HS-27A (cell line): ENCODE results near the gene MEGF9.
"Not testable (repeated sequence)": the region's sequence is repeated elsewhere in the genome, so short reads cannot be mapped to it uniquely, and the experiment has no call there.

Source experiments
- DNase-seq: peaks from one replicate; pipeline ENCODE4 v3.0.0-alpha.2; 2012; ENCODE audit warnings: low read depth, missing footprints

Gene MEGF9

GRCh38 chr9:120571443-120572257 is 142.6 kb downstream of the MEGF9 start:
- no peak for DNase-seq

GRCh38 chr9:120570296-120570695 is 144.0 kb downstream of the MEGF9 start:
- DNase-seq, result no peak

GRCh38 chr9:120569556-120569955 is 144.7 kb downstream of the MEGF9 start:
- no peak for DNase-seq

- no peak for DNase-seq
Observed at GRCh38 chr9:120568816-120569215, 145.5 kb downstream of the MEGF9 start.

- DNase-seq, result no peak
Observed at GRCh38 chr9:120567874-120568273, 146.4 kb downstream of the MEGF9 start.

- DNase-seq, result no peak
Observed at GRCh38 chr9:120567081-120567480, 147.2 kb downstream of the MEGF9 start.

GRCh38 chr9:120564589-120564988 is 149.7 kb downstream of the MEGF9 start:
- no peak for DNase-seq

- DNase-seq, result no peak
Observed at GRCh38 chr9:120562861-120563443, 151.3 kb downstream of the MEGF9 start.

- no peak for DNase-seq
Observed at GRCh38 chr9:120561709-120562108, 152.6 kb downstream of the MEGF9 start.

- no peak for DNase-seq
Observed at GRCh38 chr9:120559546-120559945, 154.7 kb downstream of the MEGF9 start.

GRCh38 chr9:120558454-120558853 is 155.8 kb downstream of the MEGF9 start:
- DNase-seq, result no peak

- no peak for DNase-seq
Observed at GRCh38 chr9:120557205-120557604, 157.1 kb downstream of the MEGF9 start.

- no peak for DNase-seq
Observed at GRCh38 chr9:120556775-120557174, 157.5 kb downstream of the MEGF9 start.

GRCh38 chr9:120555839-120556238 is 158.4 kb downstream of the MEGF9 start:
- DNase-seq, result no peak

GRCh38 chr9:120552210-120552704 is 162.0 kb downstream of the MEGF9 start:
- not testable (repeated sequence) for DNase-seq
